Muscle of leg (tissue), 11 donors: ENCODE measurements around the gene CALN1. TPM values are rescaled to one million over a fixed set of nuclear protein-coding genes. Genes with fewer than 3 reads are reported as not detected.

Experiments used
- DNase-seq: peaks from one replicate; pipeline ENCODE4 v3.0.0; 2013
- H3K27ac ChIP-seq: one replicate; pipeline ENCODE4 v1.5.1; 2013; ENCODE audit warnings: mild to moderate bottlenecking, low read length, control low read depth
- H3K27me3 ChIP-seq: one replicate; pipeline ENCODE4 v1.6.1; 2013; ENCODE audit warnings: low read length; ENCODE audit not compliant: control insufficient read depth, insufficient read depth
- H3K36me3 ChIP-seq: one replicate; pipeline ENCODE4 v1.6.1; 2013; ENCODE audit warnings: low read length; ENCODE audit not compliant: control insufficient read depth, insufficient read depth
- H3K4me1 ChIP-seq: one replicate; pipeline ENCODE4 v1.6.1; 2013; ENCODE audit warnings: low read length; ENCODE audit not compliant: control insufficient read depth, insufficient read depth
- H3K4me3 ChIP-seq: one replicate; pipeline ENCODE4 v1.5.1; 2013; ENCODE audit warnings: low read length, control low read depth
- H3K9me3 ChIP-seq: replicated peaks from 2 replicates; pipeline ENCODE4 v1.6.1; 2013; ENCODE audit warnings: low read depth, low read length; ENCODE audit not compliant: control insufficient read depth
- WGBS: methylation state at CpG from one replicate; pipeline ENCODE4 v1.1.5; 2013; ENCODE audit warnings: missing lambda C conversion rate; ENCODE audit not compliant: insufficient coverage; 5-methylcytosine and 5-hydroxymethylcytosine counted together
- polyA plus RNA-seq, 8 donors: library from polyadenylated mRNA; unstranded; fragments of 120-200 nt; gene quantifications; one replicate each; pipeline versions ENCODE4 v1.2.1 to v1.2.3, GENCODE V29; 2013; ENCODE audit warnings: inconsistent platforms in 1 of 8, low replicate concordance in 1 of 8; ENCODE audit not compliant: insufficient read length in 8 of 8, insufficient read depth in 1 of 8
- total RNA-seq: library from RNA; stranded (reverse); fragments of 120-200 nt; gene quantifications from one replicate; pipeline ENCODE4 v1.2.4, GENCODE V29; 2013

CALN1 gene
- total and polyA plus RNA-seq, 9 donors: 0.65 to 2.3 (median 1.0) TPM

DNA sequence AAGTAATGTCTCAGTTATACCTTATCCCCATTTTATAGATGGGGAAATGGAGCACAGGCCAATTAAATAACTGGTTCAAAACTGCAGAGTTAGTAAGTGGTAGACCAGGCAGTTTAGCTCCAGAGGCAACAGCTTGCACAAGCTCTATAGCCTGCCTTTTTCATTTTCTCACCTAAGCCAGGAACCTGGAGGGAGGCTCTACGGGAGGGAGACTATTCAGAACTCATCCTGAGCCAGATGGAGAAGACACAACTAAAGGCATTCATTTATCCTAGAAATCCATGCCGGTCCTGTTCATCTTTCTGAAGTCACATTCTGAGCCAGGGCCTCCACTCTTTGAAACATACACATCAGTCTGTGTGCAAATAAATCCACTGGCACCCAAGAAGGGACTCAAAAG is 103.2 kb downstream of the CALN1 start:
- Histone ChIP-seq H3K27me3 (no peaks in the 10 kb centered on the region), H3K27ac (no peak overlapping the region), H3K4me1 (no peaks in the 10 kb centered on the region), H3K4me3 (no peak overlapping the region), H3K36me3 (no peaks in the 10 kb centered on the region), H3K9me3 (no peaks in the 10 kb centered on the region)
- DNase-seq: no peak
- WGBS: 86% methylated on average over 2 of the region's 2 CpGs

DNA sequence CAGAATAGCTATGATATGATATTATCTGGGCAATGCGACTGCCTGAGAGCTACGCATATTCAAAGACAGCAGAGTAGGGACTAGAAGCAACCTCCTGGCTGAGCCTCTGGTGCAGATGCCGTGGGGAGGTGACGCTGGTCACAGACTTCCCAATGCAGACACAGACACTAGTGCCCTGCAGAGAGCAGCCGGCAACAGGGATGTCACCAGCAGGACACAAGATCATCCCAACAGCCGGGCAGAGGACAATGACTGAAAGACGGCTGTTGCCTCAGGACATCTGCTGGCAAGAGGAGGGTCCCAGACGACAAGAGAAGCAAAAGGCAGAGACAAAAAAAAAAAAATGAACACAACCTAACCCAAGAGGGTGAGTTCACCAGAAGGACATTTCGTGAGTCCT is 104.6 kb downstream of the CALN1 start:
- Histone ChIP-seq H3K27ac (no peak overlapping the region), H3K4me1 (no peaks in the 10 kb centered on the region), H3K4me3 (no peak overlapping the region), H3K36me3 (no peaks in the 10 kb centered on the region), H3K9me3 (no peaks in the 10 kb centered on the region), H3K27me3 (no peaks in the 10 kb centered on the region)
- DNase-seq: peak; percentile 9
- WGBS: 80% methylated on average over 8 of the region's 9 CpGs

DNA sequence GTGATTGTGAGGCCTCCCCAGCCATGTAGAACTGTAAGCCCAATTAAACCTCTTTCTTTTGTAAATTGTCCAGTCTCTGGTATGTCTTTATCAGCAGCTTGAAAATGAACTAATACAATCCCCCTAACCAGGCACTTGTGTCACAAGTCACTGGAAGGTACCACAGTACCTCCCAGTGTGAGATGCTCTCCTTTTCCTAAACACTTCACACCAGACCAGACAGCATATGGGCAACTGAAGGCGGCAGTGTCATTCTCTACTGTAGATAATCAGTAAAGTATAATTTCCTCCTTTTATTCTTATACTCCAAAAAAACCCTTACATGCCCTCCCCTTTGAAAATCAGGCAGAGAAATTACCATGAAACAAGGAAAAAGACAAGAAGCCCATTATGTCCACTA is 113.2 kb downstream of the CALN1 start:
- DNase-seq: no peak
- H3K4me1 ChIP-seq: no peaks in the 10 kb centered on the region
- no peaks in the 10 kb centered on the region for H3K9me3 ChIP-seq
- H3K4me3 ChIP-seq: no peak overlapping the region
- WGBS: no CpG with 5 or more reads among the region's 1 CpG
- no peak overlapping the region for H3K27ac ChIP-seq
- H3K36me3 ChIP-seq: no peaks in the 10 kb centered on the region
- no peaks in the 10 kb centered on the region for H3K27me3 ChIP-seq

DNA sequence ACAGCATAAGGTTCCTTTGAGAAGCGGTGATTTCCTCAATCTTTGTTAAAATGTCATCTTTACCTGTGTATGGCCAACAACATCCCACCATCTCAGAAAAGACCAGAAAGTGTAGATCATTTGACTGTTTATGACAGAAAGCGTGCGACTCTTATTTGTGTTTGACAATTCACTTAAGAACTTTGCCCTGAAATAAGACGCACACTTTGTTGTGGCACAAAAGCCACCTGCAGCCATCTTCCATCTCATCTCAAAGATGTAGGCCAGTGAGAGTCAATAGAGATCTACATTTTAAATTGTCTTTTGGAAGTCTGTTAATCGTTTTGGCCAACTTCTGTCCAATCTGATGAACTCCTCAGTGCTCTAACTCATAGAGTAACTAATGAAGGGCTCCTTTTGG is 114.0 kb downstream of the CALN1 start:
- no peaks in the 10 kb centered on the region for H3K9me3 ChIP-seq
- 100% methylated on average over 2 of the region's 5 CpGs for WGBS

DNA sequence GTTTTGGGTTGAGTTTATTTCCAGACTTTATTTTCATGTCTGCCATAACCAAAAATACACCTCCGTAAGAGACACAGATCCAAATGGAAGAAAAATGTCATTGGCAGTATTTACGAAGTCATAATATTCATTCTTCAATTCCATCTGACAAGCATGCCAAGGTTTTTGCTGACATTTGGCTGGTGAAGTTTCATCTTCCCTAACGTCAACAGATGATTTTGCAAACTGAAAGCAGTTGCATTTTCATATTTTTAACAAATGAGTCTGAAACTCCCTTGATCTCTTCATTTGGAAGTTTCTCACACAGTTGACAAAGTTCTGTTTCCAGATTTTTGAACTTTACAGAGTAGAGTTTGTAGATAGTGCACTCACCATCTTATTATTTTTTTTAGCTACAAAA is 114.5 kb downstream of the CALN1 start:
- WGBS: 40% methylated on average over 1 of the region's 3 CpGs
- DNase-seq: peak; percentile 40
- no peaks in the 10 kb centered on the region for H3K27me3 ChIP-seq
- no peak overlapping the region for H3K4me3 ChIP-seq
- H3K36me3 ChIP-seq: no peaks in the 10 kb centered on the region
- H3K9me3 ChIP-seq: no peaks in the 10 kb centered on the region
- H3K27ac ChIP-seq: no peak overlapping the region
- H3K4me1 ChIP-seq: no peaks in the 10 kb centered on the region

More for the DNA sequence above, 114.0 kb downstream of the CALN1 start:
- DNase-seq: no peak
- no peaks in the 10 kb centered on the region for H3K4me1 ChIP-seq
- H3K27ac ChIP-seq: no peak overlapping the region
- no peak overlapping the region for H3K4me3 ChIP-seq
- H3K27me3 ChIP-seq: no peaks in the 10 kb centered on the region
- H3K36me3 ChIP-seq: no peaks in the 10 kb centered on the region

DNA sequence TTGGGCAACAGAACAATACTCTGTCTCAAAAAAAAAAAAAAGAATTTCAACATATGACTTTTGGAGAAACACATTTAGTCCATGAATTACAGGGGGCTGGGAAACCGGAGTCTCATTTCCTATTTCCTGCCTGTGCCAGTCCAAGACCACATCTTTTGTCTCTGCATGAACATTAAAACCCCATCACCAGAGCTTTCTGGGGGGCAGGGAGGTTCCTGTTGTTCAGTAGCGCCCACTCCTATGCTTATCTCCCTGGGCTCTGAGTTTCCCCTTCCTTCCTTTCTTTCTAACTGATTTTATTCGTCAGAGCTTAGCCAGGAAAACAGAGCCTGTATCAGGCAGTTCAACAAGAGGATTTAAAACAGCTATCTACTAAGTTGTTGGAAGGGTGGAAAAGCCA is 119.3 kb downstream of the CALN1 start:
- no peaks in the 10 kb centered on the region for H3K36me3 ChIP-seq
- no peak overlapping the region for H3K4me3 ChIP-seq
- peaks cover 2% of the 10 kb centered on the region for H3K9me3 ChIP-seq
- H3K27me3 ChIP-seq: no peaks in the 10 kb centered on the region
- peak overlapping the region; percentile 13 for H3K27ac ChIP-seq
- peak; percentile 8 for DNase-seq
- WGBS: 50% methylated on average over 1 of the region's 3 CpGs
- no peaks in the 10 kb centered on the region for H3K4me1 ChIP-seq

DNA sequence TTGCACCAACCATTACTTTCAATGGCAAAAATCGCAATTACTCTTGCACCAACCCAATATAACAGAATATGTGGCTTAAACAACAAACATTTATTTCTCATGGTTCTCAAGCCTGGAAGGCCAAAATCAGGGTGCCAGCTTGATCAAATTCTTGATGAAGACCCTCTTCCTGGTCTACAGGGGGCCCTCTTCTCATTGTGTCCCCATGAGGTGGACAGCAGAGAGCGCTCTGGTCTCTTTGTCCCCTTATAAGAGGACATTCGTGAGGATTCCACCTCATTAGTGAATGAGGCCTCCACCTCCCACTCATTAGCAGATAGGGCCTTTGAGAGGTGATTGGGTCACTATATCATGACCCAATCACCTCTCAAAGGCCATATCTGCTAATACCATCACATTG is 120.0 kb downstream of the CALN1 start:
- Histone ChIP-seq H3K27me3 (no peaks in the 10 kb centered on the region), H3K27ac (no peak overlapping the region), H3K9me3 (peaks cover 2% of the 10 kb centered on the region), H3K36me3 (no peaks in the 10 kb centered on the region), H3K4me3 (no peak overlapping the region), H3K4me1 (no peaks in the 10 kb centered on the region)
- 75% methylated on average over 1 of the region's 3 CpGs for WGBS
- no peak for DNase-seq

DNA sequence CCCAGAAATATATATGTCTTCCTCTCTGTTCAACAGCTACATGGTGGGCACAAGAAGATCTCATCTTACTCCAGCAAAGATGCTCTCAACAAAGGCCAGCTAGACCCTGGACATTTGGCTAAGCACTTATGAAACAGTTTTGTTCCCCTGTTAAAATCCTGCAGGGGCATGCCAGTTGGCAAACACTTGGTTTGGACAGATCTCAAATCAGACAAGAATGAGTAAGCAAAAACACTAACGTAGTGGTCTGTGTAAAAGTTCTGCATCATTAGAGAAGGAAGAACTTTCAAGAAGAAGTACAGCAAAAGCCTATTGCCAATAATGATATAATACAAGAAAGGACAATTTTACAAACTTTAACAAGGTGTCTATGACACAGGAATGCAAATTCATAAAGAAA is 125.6 kb downstream of the CALN1 start:
- peaks cover 2% of the 10 kb centered on the region for H3K9me3 ChIP-seq
- H3K4me1 ChIP-seq: no peaks in the 10 kb centered on the region
- no peak overlapping the region for H3K27ac ChIP-seq
- no peaks in the 10 kb centered on the region for H3K27me3 ChIP-seq
- no CpG with 5 or more reads among the region's 1 CpG for WGBS
- H3K36me3 ChIP-seq: no peaks in the 10 kb centered on the region
- peak; percentile 26 for DNase-seq
- H3K4me3 ChIP-seq: no peak overlapping the region

DNA sequence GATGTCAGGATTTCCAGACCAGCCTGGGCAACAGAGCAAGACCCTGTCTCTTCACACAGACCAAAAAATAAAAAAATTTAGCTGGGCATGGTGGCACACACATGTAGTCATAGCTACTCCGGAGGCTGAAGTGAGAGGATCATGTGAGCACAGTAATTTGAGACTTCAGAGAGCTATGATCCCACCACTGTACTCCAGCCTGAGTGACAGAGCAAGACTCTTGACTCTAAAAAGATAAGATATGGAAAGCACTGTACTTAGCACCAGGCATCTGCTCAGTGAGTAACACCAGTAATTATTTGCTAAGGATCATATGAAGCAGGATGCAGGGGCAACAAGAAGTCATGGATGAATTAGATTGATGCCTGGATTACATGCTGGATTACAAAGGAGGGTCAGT is 128.8 kb downstream of the CALN1 start:
- no peaks in the 10 kb centered on the region for H3K27me3 ChIP-seq
- no peaks in the 10 kb centered on the region for H3K4me1 ChIP-seq
- no peaks in the 10 kb centered on the region for H3K36me3 ChIP-seq
- H3K9me3 ChIP-seq: no peaks in the 10 kb centered on the region
- H3K4me3 ChIP-seq: no peak overlapping the region
- no CpG with 5 or more reads among the region's 1 CpG for WGBS
- DNase-seq: no peak
- no peak overlapping the region for H3K27ac ChIP-seq

DNA sequence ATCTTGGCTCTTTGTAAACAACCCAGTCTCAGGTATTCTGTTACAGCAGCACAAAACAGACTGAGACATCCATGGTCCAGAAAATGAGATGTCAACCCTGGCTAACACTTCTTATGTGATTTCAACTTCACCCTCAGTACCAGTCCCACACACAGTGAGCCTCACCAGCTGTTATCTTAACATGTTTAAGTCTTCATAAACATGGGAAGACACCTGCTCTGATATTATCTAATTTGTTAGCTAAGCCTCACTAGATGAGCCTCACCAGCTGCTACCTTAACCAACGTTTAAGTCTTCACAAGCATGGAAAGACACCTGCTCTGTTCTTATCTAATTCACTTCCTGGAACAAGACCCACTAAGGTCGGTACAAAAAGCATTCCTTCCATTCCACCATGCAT is 130.8 kb downstream of the CALN1 start:
- Histone ChIP-seq H3K27me3 (no peaks in the 10 kb centered on the region), H3K4me1 (no peaks in the 10 kb centered on the region), H3K4me3 (no peak overlapping the region), H3K27ac (no peak overlapping the region), H3K36me3 (no peaks in the 10 kb centered on the region), H3K9me3 (peaks cover 3% of the 10 kb centered on the region)
- WGBS: 57% methylated on average over 2 of the region's 2 CpGs
- DNase-seq: no peak

DNA sequence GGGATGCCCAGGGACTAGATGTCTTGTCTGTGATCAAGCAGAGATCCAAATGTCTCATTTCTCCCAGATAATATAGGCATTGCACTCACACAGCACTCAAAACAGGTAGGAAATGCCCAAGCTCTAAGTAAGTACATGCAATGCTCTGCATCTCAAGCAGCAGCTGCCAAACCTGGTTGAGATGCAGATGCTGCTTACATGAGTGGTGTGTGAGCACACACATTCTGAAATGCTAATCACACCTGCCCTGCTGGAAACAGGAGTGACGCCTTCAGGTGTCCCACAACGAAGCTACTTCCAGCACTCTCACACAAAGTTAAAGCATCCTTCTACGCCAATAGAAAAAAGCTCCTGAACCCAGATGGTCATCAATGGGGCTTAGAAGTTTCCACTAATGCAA is 132.9 kb downstream of the CALN1 start:
- H3K4me1 ChIP-seq: no peaks in the 10 kb centered on the region
- no peaks in the 10 kb centered on the region for H3K27me3 ChIP-seq
- H3K27ac ChIP-seq: no peak overlapping the region
- 63% methylated on average over 2 of the region's 3 CpGs for WGBS
- H3K9me3 ChIP-seq: peaks cover 3% of the 10 kb centered on the region
- DNase-seq: no peak
- no peak overlapping the region for H3K4me3 ChIP-seq
- H3K36me3 ChIP-seq: no peaks in the 10 kb centered on the region
